Hepatocyte (in vitro differentiated cells): Measurements from ENCODE around the gene EDN1. TPM values are rescaled to one million over a fixed set of nuclear protein-coding genes. Genes with fewer than 3 reads are reported as not detected.

Experiments
- DNase-seq: peaks from one replicate; pipeline ENCODE4 v3.0.0-alpha.2; 2016; ENCODE audit warnings: low spot score
- H2AFZ ChIP-seq: fragments of 200-600 bp; sonication (generic); 2 replicates; pipeline ENCODE4 v1.6.0; 2016; ENCODE audit warnings: antibody characterized with exemption, mild to moderate bottlenecking
- H3K27ac ChIP-seq: fragments of 200-600 bp; sonication (generic); 2 replicates; pipeline ENCODE4 v1.5.1; 2016; ENCODE audit warnings: mild to moderate bottlenecking
- H3K27me3 ChIP-seq: fragments of 200-600 bp; sonication (generic); 2 replicates; pipeline ENCODE4 v1.6.1; 2016
- H3K36me3 ChIP-seq: fragments of 200-600 bp; sonication (generic); replicated peaks from 2 replicates; pipeline ENCODE4 v1.5.1; 2016; ENCODE audit warnings: low read depth; ENCODE audit not compliant: insufficient read depth
- H3K4me1 ChIP-seq: fragments of 200-600 bp; sonication (generic); 2 replicates; pipeline ENCODE4 v1.5.1; 2016; ENCODE audit warnings: mild to moderate bottlenecking, moderate library complexity; ENCODE audit not compliant: insufficient read depth
- H3K4me2 ChIP-seq: fragments of 200-600 bp; sonication (generic); 2 replicates; pipeline ENCODE4 v1.6.0; 2016
- H3K4me3 ChIP-seq: fragments of 200-600 bp; sonication (generic); 2 replicates; pipeline ENCODE4 v1.5.1; 2016; ENCODE audit warnings: mild to moderate bottlenecking
- H3K79me2 ChIP-seq: fragments of 200-600 bp; sonication (generic); 2 replicates; pipeline ENCODE4 v1.6.0; 2017; ENCODE audit warnings: mild to moderate bottlenecking
- H3K9me2 ChIP-seq: fragments of 200-600 bp; sonication (generic); replicated peaks from 2 replicates; pipeline ENCODE4 v1.6.0; 2017; ENCODE audit warnings: mild to moderate bottlenecking; ENCODE audit not compliant: insufficient read depth
- H3K9me3 ChIP-seq: fragments of 200-600 bp; sonication (generic); 2 replicates; pipeline ENCODE4 v1.5.1; 2016; ENCODE audit warnings: low read depth, mild to moderate bottlenecking
- H4K20me1 ChIP-seq: fragments of 200-600 bp; sonication (generic); 2 replicates; pipeline ENCODE4 v1.6.0; 2016; ENCODE audit warnings: mild to moderate bottlenecking; ENCODE audit not compliant: insufficient read depth, poor library complexity, severe bottlenecking
- EZH2 ChIP-seq: fragments of 200-600 bp; sonication (generic); IDR thresholded peaks from 2 replicates; pipeline ENCODE4 v1.6.1; 2016; ENCODE audit warnings: antibody characterized with exemption, mild to moderate bottlenecking, borderline replicate concordance
- EZH2phosphoT487 ChIP-seq: fragments of 200-600 bp; sonication (generic); IDR thresholded peaks from one replicate; pipeline ENCODE4 v1.6.1; 2018; ENCODE audit warnings: antibody characterized with exemption, mild to moderate bottlenecking, low read depth, moderate library complexity; ENCODE audit not compliant: unreplicated experiment, severe bottlenecking
- WGBS: methylation state at CpG from one replicate; pipeline ENCODE4 v1.1.6; 2016; ENCODE audit warnings: low lambda C conversion rate; ENCODE audit errors: missing lambda C conversion rate; 5-methylcytosine and 5-hydroxymethylcytosine counted together
- polyA plus RNA-seq: library from polyadenylated mRNA; unstranded; fragments of >200 nt; fragmentation: Nextera tagmentation; extraction: Ambion mirVana; gene quantifications from 2 replicates; pipeline ENCODE4 v1.2.1, GENCODE V29; 2016
- total RNA-seq: library from RNA; depleted of rRNA; stranded (reverse); fragments of >200 nt; gene quantifications from 2 replicates; pipeline ENCODE4 v1.2.3, GENCODE V29; 2014
- TF ChIP-seq, protein P1 (sequence below): fragments of 200-600 bp; sonication (generic); IDR thresholded peaks from 2 replicates; pipeline ENCODE4 v1.5.1; 2016; ENCODE audit warnings: antibody characterized with exemption, mild to moderate bottlenecking; ENCODE audit not compliant: poor library complexity

Gene EDN1
- total and polyA plus RNA-seq, 2 experiments from 2014 or later = 25.0 to 41.8 TPM

- no peak overlapping the region for H3K4me2 ChIP-seq
- no peak overlapping the region for H3K4me3 ChIP-seq
- H3K9me2 ChIP-seq = no peaks in the 10 kb centered on the region
- H3K36me3 ChIP-seq = no peaks in the 10 kb centered on the region
- no peak overlapping the region for H3K27ac ChIP-seq
- no peaks in the 10 kb centered on the region for H3K79me2 ChIP-seq
- no peaks in the 10 kb centered on the region for H4K20me1 ChIP-seq
- DNase-seq = no peak
- TF ChIP-seq EZH2 = no peak
- no peak for TF ChIP-seq EZH2phosphoT487
- TF ChIP-seq, protein P1, sequence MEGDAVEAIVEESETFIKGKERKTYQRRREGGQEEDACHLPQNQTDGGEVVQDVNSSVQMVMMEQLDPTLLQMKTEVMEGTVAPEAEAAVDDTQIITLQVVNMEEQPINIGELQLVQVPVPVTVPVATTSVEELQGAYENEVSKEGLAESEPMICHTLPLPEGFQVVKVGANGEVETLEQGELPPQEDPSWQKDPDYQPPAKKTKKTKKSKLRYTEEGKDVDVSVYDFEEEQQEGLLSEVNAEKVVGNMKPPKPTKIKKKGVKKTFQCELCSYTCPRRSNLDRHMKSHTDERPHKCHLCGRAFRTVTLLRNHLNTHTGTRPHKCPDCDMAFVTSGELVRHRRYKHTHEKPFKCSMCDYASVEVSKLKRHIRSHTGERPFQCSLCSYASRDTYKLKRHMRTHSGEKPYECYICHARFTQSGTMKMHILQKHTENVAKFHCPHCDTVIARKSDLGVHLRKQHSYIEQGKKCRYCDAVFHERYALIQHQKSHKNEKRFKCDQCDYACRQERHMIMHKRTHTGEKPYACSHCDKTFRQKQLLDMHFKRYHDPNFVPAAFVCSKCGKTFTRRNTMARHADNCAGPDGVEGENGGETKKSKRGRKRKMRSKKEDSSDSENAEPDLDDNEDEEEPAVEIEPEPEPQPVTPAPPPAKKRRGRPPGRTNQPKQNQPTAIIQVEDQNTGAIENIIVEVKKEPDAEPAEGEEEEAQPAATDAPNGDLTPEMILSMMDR = no peak
- H3K27me3 ChIP-seq = no peaks in the 10 kb centered on the region
- 52% methylated on average over 1 of the region's 1 CpG for WGBS
- no peak overlapping the region for H2AFZ ChIP-seq
- H3K4me1 ChIP-seq = peaks cover 4% of the 10 kb centered on the region
- no peaks in the 10 kb centered on the region for H3K9me3 ChIP-seq
These were observed 8.8 kb downstream of the EDN1 start for GRCh38 chr6:12298995-12299394.

DNA sequence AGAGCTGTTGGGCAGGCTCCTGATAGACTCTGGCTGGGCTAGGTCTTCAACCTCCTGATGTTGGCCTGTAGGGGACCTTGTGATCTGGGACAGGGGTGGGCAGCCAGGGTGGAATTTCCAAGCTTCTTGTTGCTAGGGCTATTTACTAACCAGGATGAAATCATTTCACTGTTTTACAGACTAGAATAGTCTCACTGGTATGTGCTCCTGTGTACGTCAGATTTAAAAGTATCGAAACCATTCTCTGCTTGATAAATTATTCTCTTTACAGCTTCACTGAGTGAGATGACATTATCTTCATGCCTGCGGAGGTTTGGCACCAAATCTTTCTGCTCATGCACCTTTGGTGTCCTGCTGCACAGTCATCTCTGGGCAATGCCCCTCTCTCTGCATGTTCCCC is 10.9 kb downstream of the EDN1 start:
- 96% methylated on average over 3 of the region's 3 CpGs for WGBS
- H3K4me3 ChIP-seq = no peak overlapping the region
- no peaks in the 10 kb centered on the region for H3K27me3 ChIP-seq
- H3K36me3 ChIP-seq = no peaks in the 10 kb centered on the region
- TF ChIP-seq, protein P1 = no peak
- no peak for TF ChIP-seq EZH2
- TF ChIP-seq EZH2phosphoT487 = no peak
- H2AFZ ChIP-seq = no peak overlapping the region
- no peak overlapping the region for H3K4me2 ChIP-seq
- H3K79me2 ChIP-seq = no peaks in the 10 kb centered on the region
- DNase-seq = no peak
- no peaks in the 10 kb centered on the region for H3K9me2 ChIP-seq
- peaks cover 4% of the 10 kb centered on the region for H3K4me1 ChIP-seq
- no peaks in the 10 kb centered on the region for H4K20me1 ChIP-seq
- no peak overlapping the region for H3K27ac ChIP-seq
- H3K9me3 ChIP-seq = no peaks in the 10 kb centered on the region

- Histone ChIP-seq H3K9me2 (no peaks in the 10 kb centered on the region), H3K79me2 (no peaks in the 10 kb centered on the region), H4K20me1 (no peaks in the 10 kb centered on the region), H2AFZ (no peak overlapping the region), H3K4me1 (no peaks in the 10 kb centered on the region), H3K27ac (no peak overlapping the region), H3K36me3 (no peaks in the 10 kb centered on the region), H3K4me3 (no peak overlapping the region), H3K27me3 (no peaks in the 10 kb centered on the region), H3K4me2 (no peak overlapping the region), H3K9me3 (no peaks in the 10 kb centered on the region)
- TF ChIP-seq, protein P1 = no peak
- TF ChIP-seq EZH2phosphoT487 (no peak), EZH2 (no peak)
- DNase-seq = no peak
- WGBS = 100% methylated on average over 2 of the region's 2 CpGs
These were observed 14.3 kb downstream of the EDN1 start for GRCh38 chr6:12304487-12304886.

GRCh38 chr6:12309070-12309469 is 18.9 kb downstream of the EDN1 start:
- WGBS = 95% methylated on average over 2 of the region's 2 CpGs
- H3K27ac ChIP-seq = no peak overlapping the region
- H3K4me3 ChIP-seq = no peak overlapping the region
- TF ChIP-seq EZH2 = no peak
- TF ChIP-seq, protein P1 = no peak
- TF ChIP-seq EZH2phosphoT487 = no peak
- no peaks in the 10 kb centered on the region for H3K36me3 ChIP-seq
- H3K9me2 ChIP-seq = no peaks in the 10 kb centered on the region
- no peaks in the 10 kb centered on the region for H4K20me1 ChIP-seq
- no peaks in the 10 kb centered on the region for H3K9me3 ChIP-seq
- H2AFZ ChIP-seq = no peak overlapping the region
- no peak for DNase-seq
- H3K4me1 ChIP-seq = no peaks in the 10 kb centered on the region
- H3K27me3 ChIP-seq = no peaks in the 10 kb centered on the region
- no peak overlapping the region for H3K4me2 ChIP-seq
- H3K79me2 ChIP-seq = no peaks in the 10 kb centered on the region
